Mesothelial cell of epicardium (in vitro differentiated cells): ENCODE measurements around the gene PYGO2. TPM values are rescaled to one million over a fixed set of nuclear protein-coding genes. Genes with fewer than 3 reads are reported as not detected.

ENCODE experiments used
- DNase-seq, 2 experiments: peaks; one replicate each; pipeline ENCODE4 v3.0.0; 2021; ENCODE audit warnings: low spot score in 2 of 2; ENCODE audit not compliant: unreplicated experiment in 2 of 2
- H3K27ac Mint-ChIP-seq: 2 replicates; pipeline ENCODE4 v1.8.0; 2021; ENCODE audit warnings: mixed read lengths
- H3K27me3 Mint-ChIP-seq: 2 replicates; pipeline ENCODE4 v1.8.0; 2021; ENCODE audit warnings: low read depth, mixed read lengths
- H3K36me3 Mint-ChIP-seq: 2 replicates; pipeline ENCODE4 v1.8.0; 2021; ENCODE audit warnings: mixed read lengths
- H3K4me1 Mint-ChIP-seq: 2 replicates; pipeline ENCODE4 v1.8.0; 2021; ENCODE audit warnings: mixed read lengths
- H3K4me3 Mint-ChIP-seq: 2 replicates; pipeline ENCODE4 v1.8.0; 2021; ENCODE audit warnings: mild to moderate bottlenecking, moderate library complexity, mixed read lengths
- H3K9me3 Mint-ChIP-seq: 2 replicates; pipeline ENCODE4 v1.8.0; 2021; ENCODE audit warnings: mixed read lengths
- total RNA-seq: library from RNA; stranded (reverse); gene quantifications from 3 replicates; pipeline ENCODE4 v1.2.1, GENCODE V29; 2021
- TF ChIP-seq, protein P1 (sequence below): fragments of 200-600 bp; sonication (generic); IDR thresholded peaks from one replicate; pipeline ENCODE4 v1.5.0; 2021; ENCODE audit warnings: antibody characterized with exemption; ENCODE audit not compliant: unreplicated experiment

The PYGO2 gene
- total RNA-seq, 1 donor from 2014 or later: 44.6 TPM

DNA sequence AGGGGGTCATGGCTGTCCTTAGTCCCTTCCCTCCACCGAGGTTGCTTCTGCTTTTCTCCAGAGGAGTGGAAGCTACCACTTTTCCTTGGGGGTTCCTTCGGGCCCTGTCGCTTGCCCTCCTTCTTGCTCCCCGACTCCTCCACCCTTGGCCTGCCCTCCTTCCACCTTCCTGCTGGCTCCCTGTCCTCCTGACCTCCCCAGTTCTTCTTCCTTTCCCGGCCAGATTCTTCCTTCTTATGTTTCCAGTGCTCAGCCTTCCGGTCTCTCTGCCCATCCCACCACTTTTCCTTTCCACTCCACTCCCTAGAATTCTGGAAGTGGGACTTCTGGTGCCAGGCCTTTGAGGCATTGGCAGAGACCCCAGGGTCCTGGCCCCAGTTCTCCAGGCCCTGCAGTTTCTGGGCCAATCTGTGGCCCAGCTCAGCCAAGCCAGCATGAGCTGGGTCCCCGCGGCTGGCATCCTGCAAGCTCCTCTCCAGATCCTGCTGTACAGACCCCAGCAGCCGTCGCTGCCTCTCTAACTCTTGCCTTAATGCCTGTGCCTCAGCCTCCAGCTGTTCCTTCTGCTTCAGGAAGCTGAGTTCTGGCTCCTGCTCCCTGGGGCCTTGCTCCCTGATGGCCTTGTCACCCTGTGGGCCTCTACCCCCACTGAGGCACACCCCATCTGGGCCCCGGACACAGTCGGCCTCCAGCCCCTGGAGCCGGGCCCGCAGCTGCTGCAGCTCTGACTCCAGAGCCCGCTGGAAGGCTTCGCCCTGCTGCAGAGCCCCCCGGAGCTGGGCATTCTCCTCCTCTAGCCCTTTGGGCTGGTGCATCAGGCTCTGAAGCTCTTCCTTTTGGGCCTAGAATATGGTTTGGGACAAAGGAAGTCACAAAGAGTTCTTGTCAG is 15.4 kb downstream of the PYGO2 start:
- no peaks in the 10 kb centered on the region for H3K27me3 Mint-ChIP-seq
- TF ChIP-seq, protein P1, sequence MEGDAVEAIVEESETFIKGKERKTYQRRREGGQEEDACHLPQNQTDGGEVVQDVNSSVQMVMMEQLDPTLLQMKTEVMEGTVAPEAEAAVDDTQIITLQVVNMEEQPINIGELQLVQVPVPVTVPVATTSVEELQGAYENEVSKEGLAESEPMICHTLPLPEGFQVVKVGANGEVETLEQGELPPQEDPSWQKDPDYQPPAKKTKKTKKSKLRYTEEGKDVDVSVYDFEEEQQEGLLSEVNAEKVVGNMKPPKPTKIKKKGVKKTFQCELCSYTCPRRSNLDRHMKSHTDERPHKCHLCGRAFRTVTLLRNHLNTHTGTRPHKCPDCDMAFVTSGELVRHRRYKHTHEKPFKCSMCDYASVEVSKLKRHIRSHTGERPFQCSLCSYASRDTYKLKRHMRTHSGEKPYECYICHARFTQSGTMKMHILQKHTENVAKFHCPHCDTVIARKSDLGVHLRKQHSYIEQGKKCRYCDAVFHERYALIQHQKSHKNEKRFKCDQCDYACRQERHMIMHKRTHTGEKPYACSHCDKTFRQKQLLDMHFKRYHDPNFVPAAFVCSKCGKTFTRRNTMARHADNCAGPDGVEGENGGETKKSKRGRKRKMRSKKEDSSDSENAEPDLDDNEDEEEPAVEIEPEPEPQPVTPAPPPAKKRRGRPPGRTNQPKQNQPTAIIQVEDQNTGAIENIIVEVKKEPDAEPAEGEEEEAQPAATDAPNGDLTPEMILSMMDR: no peak
- DNase-seq: no peak
- peak overlapping the region; percentile 7 for H3K27ac Mint-ChIP-seq
- H3K4me3 Mint-ChIP-seq: no peak overlapping the region
- peaks cover 10% of the 10 kb centered on the region for H3K4me1 Mint-ChIP-seq
- H3K36me3 Mint-ChIP-seq: peaks cover 15% of the 10 kb centered on the region
- H3K9me3 Mint-ChIP-seq: no peaks in the 10 kb centered on the region

DNA sequence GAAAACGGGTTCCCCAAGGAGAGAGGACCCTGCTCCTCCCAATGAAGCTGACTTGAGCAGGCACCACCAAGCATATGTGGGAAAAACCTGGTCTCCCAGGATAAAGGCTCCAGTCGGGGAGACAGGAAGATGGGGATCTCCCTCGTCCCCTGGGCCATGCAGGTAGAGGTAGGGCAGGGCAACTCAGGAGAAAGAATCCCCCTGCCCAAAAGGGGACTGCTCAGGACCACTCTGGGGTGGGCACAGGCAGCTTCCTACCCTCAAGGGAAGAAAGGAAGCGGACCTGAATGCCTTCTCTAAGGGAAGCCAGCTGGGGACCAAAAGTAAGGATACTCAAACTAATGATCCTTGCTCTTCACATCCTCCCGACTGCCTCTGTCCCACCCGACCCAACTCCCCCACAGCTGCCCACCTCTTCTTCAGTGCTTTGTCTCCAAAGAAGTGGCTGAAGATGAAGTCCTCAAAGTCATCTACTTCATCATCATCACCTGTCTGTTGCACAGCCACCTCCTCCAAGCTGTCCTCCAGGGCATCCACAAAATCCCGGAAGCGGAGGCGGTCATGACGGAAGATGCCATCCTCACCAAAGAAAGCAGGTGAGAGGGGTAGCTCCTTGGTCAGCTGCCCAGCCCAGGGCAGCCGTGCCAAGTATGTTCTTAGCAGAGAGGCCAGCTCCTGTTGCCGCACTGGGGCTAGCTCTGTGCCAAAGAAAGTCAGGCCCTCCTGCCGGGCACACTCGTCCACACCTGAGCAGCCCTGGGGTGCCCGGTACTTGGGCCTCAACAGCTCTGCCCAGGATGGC is 16.2 kb downstream of the PYGO2 start:
- TF ChIP-seq, protein P1: no peak
- H3K9me3 Mint-ChIP-seq: no peaks in the 10 kb centered on the region
- no peaks in the 10 kb centered on the region for H3K27me3 Mint-ChIP-seq
- no peak overlapping the region for H3K27ac Mint-ChIP-seq
- H3K4me3 Mint-ChIP-seq: no peak overlapping the region
- peaks cover 18% of the 10 kb centered on the region for H3K4me1 Mint-ChIP-seq
- DNase-seq: no peak
- peaks cover 9% of the 10 kb centered on the region for H3K36me3 Mint-ChIP-seq

DNA sequence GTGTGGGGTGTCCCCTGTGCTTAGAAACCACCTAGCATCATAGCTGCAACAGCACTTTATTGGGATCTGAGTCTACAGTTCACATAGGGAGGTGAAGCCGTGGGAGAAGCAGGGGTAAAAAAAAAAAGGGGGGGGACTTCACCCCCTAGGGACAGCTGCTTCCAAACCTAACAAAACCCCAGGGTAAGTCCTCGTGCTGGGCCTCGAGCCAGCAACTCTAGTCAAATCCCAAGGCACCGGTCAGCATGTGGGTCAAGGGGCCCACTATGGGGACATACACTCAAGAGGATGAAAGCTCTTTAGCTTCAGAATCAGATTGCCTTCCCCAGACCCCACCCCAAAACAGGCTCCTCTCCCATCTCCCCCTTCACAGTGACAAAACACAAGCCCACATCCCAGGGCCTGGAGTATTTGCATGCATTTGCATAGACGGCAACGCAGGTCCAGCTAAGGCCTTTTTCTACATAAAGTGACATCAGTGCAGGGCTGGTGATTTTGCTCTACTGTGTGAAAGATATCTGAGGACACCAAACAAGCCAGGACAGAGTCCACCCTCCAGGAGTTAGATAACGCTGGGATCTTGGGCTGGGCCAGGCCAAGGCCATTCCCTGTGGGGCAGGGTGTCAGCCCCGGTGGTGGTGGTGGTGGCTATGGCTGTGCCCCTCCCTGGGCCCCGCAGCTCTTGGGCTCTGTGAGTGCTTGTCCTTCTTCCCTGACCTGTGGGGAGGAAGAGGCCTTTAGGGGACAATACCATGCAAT is 17.0 kb downstream of the PYGO2 start:
- H3K4me1 Mint-ChIP-seq: peaks cover 21% of the 10 kb centered on the region
- TF ChIP-seq, protein P1: no peak
- peaks cover 9% of the 10 kb centered on the region for H3K36me3 Mint-ChIP-seq
- no peaks in the 10 kb centered on the region for H3K27me3 Mint-ChIP-seq
- H3K4me3 Mint-ChIP-seq: no peak overlapping the region
- H3K9me3 Mint-ChIP-seq: no peaks in the 10 kb centered on the region
- peak overlapping the region; percentile 2 for H3K27ac Mint-ChIP-seq
- no peak for DNase-seq

DNA sequence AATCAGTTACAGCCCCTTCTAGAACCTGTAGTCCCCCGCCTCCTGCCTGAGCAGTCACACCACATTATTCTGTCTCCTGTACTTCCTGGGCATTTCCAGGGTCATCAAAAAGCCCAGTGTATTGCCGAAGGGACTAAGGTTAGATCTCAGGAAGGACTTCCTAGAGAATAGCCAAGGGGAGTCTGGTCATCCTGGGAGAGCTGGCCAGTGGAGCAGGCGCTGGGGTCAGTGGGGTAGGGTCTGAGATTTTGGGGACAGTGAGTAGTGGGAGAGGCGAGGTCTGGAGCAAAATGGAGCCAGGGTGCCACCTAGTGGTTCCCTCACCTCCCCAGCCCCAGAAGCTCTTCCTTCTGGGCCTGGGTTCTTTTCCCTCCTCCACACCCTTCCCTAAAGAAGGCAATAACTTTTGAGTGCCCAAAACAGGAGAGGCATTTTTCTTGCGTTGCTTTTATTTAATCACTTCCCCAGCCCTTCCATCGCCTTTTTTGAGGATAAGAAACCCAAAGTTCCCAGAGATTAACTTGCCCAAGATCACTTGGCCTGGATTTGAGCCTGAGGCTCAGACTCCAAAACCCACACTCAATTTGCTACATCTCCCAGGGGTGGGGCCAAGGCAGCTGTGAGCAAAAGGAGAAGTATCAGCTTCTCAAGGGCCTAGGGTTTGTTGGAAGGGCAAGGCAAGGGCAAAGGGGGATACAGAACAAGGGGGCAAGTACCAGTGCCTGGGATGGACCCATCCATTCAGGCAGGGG is 17.8 kb downstream of the PYGO2 start:
- Mint-ChIP-seq H3K4me1 (peaks cover 21% of the 10 kb centered on the region), H3K27ac (peak overlapping the region; percentile 27), H3K36me3 (peaks cover 8% of the 10 kb centered on the region), H3K9me3 (no peaks in the 10 kb centered on the region), H3K27me3 (no peaks in the 10 kb centered on the region), H3K4me3 (no peak overlapping the region)
- TF ChIP-seq, protein P1: peak; percentile 29
- peak in 1 of 2 experiments; percentile 59 for DNase-seq
